Measurements from ENCODE around the gene IMPG2. TPM values are rescaled to one million over a fixed set of nuclear protein-coding genes. Genes with fewer than 3 reads are reported as not detected.

Gene IMPG2
- total RNA-seq, 1 experiment from 2014 or later, result 0.50 TPM

DNA sequence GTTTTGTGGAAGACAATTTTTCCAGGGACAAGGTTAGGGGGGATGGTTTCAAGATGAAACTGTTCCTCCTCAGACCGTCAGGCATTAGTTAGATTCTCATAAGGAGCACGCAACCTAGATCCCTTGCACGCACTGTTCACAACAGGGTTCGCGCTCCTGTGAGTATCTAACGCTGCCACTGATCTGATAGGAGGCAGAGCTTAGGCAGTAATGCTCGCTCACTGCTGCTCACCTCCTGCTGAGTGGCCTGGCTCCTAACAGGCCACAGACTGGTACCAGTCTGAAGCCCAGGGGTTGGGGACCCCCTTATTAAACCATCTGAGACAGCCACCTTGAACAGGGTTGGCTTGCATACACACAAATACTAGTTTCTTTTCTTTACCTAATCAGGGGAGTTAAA is 13.5 kb upstream of the IMPG2 start:
- intact Hi-C loops (cut with micrococcal nuclease; ENCODE audit: unreplicated experiment), result no loop called here
- no peak for DNase-seq
- CTCF ChIA-PET, result no interaction called here
- Mint-ChIP-seq H3K9me3 (ENCODE audit: low read depth, unreplicated experiment) (no peaks in the 10 kb centered on the region), H3K4me1 (ENCODE audit: low read depth, unreplicated experiment) (no peaks in the 10 kb centered on the region), H3K27me3 (ENCODE audit: unreplicated experiment) (no peaks in the 10 kb centered on the region), H3K36me3 (ENCODE audit: insufficient read depth, unreplicated experiment) (no peaks in the 10 kb centered on the region), H3K4me3 (ENCODE audit: low read depth, unreplicated experiment) (no peak overlapping the region), H3K27ac (ENCODE audit: unreplicated experiment) (no peak overlapping the region)
- TF ChIP-seq, protein P1, sequence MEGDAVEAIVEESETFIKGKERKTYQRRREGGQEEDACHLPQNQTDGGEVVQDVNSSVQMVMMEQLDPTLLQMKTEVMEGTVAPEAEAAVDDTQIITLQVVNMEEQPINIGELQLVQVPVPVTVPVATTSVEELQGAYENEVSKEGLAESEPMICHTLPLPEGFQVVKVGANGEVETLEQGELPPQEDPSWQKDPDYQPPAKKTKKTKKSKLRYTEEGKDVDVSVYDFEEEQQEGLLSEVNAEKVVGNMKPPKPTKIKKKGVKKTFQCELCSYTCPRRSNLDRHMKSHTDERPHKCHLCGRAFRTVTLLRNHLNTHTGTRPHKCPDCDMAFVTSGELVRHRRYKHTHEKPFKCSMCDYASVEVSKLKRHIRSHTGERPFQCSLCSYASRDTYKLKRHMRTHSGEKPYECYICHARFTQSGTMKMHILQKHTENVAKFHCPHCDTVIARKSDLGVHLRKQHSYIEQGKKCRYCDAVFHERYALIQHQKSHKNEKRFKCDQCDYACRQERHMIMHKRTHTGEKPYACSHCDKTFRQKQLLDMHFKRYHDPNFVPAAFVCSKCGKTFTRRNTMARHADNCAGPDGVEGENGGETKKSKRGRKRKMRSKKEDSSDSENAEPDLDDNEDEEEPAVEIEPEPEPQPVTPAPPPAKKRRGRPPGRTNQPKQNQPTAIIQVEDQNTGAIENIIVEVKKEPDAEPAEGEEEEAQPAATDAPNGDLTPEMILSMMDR (IDR thresholded peaks at IDR 0.05; ENCODE audit: unreplicated experiment), result no peak
- no TSS peak for BruUV-seq (replicated peaks)

- CTCF ChIA-PET, result interaction anchor here (0.6 kb wide), 2 partner anchors 53 to 663 kb away, joined by 3 to 4 read pairs; no protein-coding TSS in a partner anchor
- Mint-ChIP-seq H3K4me1 (ENCODE audit: low read depth, unreplicated experiment) (no peaks in the 10 kb centered on the region), H3K27ac (ENCODE audit: unreplicated experiment) (no peak overlapping the region), H3K36me3 (ENCODE audit: insufficient read depth, unreplicated experiment) (no peaks in the 10 kb centered on the region), H3K27me3 (ENCODE audit: unreplicated experiment) (no peaks in the 10 kb centered on the region), H3K4me3 (ENCODE audit: low read depth, unreplicated experiment) (no peak overlapping the region), H3K9me3 (ENCODE audit: low read depth, unreplicated experiment) (no peaks in the 10 kb centered on the region)
- no peak for DNase-seq
- TF ChIP-seq, protein P1 (IDR thresholded peaks at IDR 0.05; ENCODE audit: unreplicated experiment), result no peak
- BruUV-seq (replicated peaks), result no TSS peak
- intact Hi-C loops (cut with micrococcal nuclease; ENCODE audit: unreplicated experiment), result no loop called here
Observed at GRCh38 chr3:101329016-101329673, 8.8 kb upstream of the IMPG2 start.

GRCh38 chr3:101325393-101326134 is 5.2 kb upstream of the IMPG2 start:
- no peak overlapping the region for H3K4me3 Mint-ChIP-seq (ENCODE audit: low read depth, unreplicated experiment)
- no peaks in the 10 kb centered on the region for H3K27me3 Mint-ChIP-seq (ENCODE audit: unreplicated experiment)
- TF ChIP-seq, protein P1 (IDR thresholded peaks at IDR 0.05; ENCODE audit: unreplicated experiment), result no peak
- no peak overlapping the region for H3K27ac Mint-ChIP-seq (ENCODE audit: unreplicated experiment)
- BruUV-seq (replicated peaks), result no TSS peak
- no peak for DNase-seq
- no peaks in the 10 kb centered on the region for H3K36me3 Mint-ChIP-seq (ENCODE audit: insufficient read depth, unreplicated experiment)
- H3K9me3 Mint-ChIP-seq (ENCODE audit: low read depth, unreplicated experiment), result no peaks in the 10 kb centered on the region
- CTCF ChIA-PET, result no interaction called here
- intact Hi-C loops (cut with micrococcal nuclease; ENCODE audit: unreplicated experiment), result no loop called here
- H3K4me1 Mint-ChIP-seq (ENCODE audit: low read depth, unreplicated experiment), result no peaks in the 10 kb centered on the region

- no peaks in the 10 kb centered on the region for H3K9me3 Mint-ChIP-seq (ENCODE audit: low read depth, unreplicated experiment)
- TF ChIP-seq, protein P1 (IDR thresholded peaks at IDR 0.05; ENCODE audit: unreplicated experiment), result no peak
- no peaks in the 10 kb centered on the region for H3K36me3 Mint-ChIP-seq (ENCODE audit: insufficient read depth, unreplicated experiment)
- no peaks in the 10 kb centered on the region for H3K27me3 Mint-ChIP-seq (ENCODE audit: unreplicated experiment)
- H3K4me3 Mint-ChIP-seq (ENCODE audit: low read depth, unreplicated experiment), result no peak overlapping the region
- no peaks in the 10 kb centered on the region for H3K4me1 Mint-ChIP-seq (ENCODE audit: low read depth, unreplicated experiment)
- intact Hi-C loops (cut with micrococcal nuclease; ENCODE audit: unreplicated experiment), result no loop called here
- no peak overlapping the region for H3K27ac Mint-ChIP-seq (ENCODE audit: unreplicated experiment)
- CTCF ChIA-PET, result no interaction called here
- BruUV-seq (replicated peaks), result no TSS peak
- no peak for DNase-seq
Observed at GRCh38 chr3:101319531-101319930, 844 bp downstream of the IMPG2 start.

All from Calu3 (cell line).